ENCODE data around the gene DDX41. TPM values are rescaled to one million over a fixed set of nuclear protein-coding genes. Genes with fewer than 3 reads are reported as not detected.
A peak's percentile ranks its signal among the peaks of the same experiment; 100 is the strongest.

DDX41 gene
- total and polyA plus RNA-seq, 12 donors, result 19.7 to 55.7 (median 30.4) TPM

DNA sequence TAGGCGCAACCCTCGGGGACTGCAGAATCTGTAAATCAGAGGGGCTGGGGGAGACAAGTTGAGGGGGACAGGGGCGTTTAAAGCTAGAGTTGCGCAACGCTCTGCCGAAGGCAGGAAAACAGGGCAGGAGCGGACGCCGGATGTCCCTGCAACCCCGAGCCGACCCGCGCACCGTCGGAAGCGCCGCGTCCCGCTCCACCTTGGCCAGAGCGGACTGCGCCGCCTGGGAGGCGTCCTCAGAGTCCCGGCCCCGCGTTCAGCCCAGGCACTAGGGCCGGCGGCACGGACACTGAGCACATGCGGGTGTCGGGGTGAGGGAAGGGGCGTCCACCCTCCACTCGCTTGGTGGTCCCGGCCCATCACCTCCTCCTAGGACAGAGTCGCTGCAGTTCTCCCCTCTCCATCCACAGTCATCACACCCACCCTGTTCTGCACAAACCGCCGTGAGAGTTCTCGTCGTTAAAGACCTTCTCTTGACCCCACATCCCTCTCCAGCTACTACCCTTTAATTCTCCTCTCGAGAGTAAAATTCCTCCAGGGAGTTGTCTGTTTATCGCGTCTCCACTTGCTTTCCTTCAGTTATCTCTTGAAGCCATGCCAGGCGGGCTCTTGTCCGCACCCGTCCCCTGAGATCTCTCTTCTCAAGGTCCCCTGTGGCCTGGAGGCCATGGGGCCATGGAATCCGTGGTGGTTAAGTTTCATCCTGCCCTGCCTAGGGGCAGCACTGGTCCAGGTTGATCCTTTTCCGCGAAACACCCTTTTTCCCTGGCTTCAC lies 18.6 kb downstream of the DDX41 start:
- DNase-seq (peak in 1 of 2 donors; percentile 67), ATAC-seq (peak in 6 of 8 donors; percentile 2 to 22 (median 11))
- H3K36me3 ChIP-seq, result peaks cover 0 to 17% (median 0%) of the 10 kb centered on the region in 9 donors
- no peaks in the 10 kb centered on the region for H3K27me3 ChIP-seq
- peak overlapping the region; percentile 11 to 98 (median 94) for H3K27ac ChIP-seq
- intact Hi-C loops (cut with DNase I), result loop anchor here in 4 of 10 donors (1.0 to 10.0 kb wide), 4 partner anchors 41 to 186 kb away; partner anchors contain the start of gene MXD3 (in 2 of the 4)
- TF ChIP-seq, protein P1, sequence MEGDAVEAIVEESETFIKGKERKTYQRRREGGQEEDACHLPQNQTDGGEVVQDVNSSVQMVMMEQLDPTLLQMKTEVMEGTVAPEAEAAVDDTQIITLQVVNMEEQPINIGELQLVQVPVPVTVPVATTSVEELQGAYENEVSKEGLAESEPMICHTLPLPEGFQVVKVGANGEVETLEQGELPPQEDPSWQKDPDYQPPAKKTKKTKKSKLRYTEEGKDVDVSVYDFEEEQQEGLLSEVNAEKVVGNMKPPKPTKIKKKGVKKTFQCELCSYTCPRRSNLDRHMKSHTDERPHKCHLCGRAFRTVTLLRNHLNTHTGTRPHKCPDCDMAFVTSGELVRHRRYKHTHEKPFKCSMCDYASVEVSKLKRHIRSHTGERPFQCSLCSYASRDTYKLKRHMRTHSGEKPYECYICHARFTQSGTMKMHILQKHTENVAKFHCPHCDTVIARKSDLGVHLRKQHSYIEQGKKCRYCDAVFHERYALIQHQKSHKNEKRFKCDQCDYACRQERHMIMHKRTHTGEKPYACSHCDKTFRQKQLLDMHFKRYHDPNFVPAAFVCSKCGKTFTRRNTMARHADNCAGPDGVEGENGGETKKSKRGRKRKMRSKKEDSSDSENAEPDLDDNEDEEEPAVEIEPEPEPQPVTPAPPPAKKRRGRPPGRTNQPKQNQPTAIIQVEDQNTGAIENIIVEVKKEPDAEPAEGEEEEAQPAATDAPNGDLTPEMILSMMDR (IDR thresholded peaks at IDR 0.05), result no peak
- H3K4me1 ChIP-seq, result peaks cover 15 to 71% (median 59%) of the 10 kb centered on the region in 9 donors
- H3K9me3 ChIP-seq, result no peaks in the 10 kb centered on the region
- peak overlapping the region in 9 of 10 donors; percentile 77 to 93 (median 91) for H3K4me3 ChIP-seq
- WGBS, 2 donors, result 8 to 10% methylated on average over 48 of the region's 48 CpGs

DNA sequence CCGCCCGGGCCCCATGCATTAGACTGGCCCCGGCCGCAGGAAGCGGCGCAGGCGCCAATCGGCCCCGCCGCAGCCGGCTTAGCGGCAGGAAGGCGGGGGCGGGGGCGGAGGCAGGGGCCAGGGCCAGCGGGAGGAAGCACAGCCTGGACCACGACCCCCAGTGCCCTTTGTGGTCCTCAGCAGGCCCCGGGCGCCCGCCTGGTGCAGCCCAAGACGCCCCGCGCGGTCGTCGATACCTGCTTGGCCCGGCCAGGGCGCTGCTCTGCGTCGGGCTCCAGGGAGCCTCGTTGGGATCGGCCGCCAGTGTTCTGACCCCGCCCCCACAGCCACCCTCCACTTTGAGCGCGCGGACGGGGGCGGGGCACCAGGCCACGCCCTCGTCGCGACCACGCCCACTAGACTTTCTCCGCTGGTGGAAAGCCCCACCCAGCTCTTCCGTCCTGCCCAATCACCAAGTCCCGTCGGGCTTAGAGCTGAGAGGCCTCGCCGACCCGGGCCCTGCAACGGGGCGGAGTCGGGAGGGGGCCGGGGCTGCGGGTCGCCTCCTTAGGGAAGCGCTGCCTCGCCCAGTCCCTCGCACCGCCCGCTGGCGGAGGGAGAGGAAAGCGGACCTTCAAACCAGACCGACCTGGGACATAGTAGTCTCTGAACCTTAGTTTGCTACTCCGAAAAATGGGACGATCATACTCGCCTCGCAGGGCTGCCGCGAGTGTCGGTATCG lies 19.3 kb downstream of the DDX41 start, which contains the start of gene PDLIM7:
TSS of gene PDLIM7 (minus strand) at position 313 of the 721 bp plus-strand sequence. CDS start 1,092 bp downstream, outside the sequence.
- intact Hi-C loops (cut with DNase I), result loop anchor here in 7 of 10 donors (1.0 to 10.0 kb wide), 8 partner anchors 40 to 185 kb away; partner anchors contain the start of genes MXD3 (in 2 of the 7) and GRK6 (in 1 of the 7)
- 0 to 1% methylated on average over 72 to 73 of the region's 73 CpGs for WGBS, 2 donors
- peak; percentile 81 to 90 (median 88) for ATAC-seq

DNA sequence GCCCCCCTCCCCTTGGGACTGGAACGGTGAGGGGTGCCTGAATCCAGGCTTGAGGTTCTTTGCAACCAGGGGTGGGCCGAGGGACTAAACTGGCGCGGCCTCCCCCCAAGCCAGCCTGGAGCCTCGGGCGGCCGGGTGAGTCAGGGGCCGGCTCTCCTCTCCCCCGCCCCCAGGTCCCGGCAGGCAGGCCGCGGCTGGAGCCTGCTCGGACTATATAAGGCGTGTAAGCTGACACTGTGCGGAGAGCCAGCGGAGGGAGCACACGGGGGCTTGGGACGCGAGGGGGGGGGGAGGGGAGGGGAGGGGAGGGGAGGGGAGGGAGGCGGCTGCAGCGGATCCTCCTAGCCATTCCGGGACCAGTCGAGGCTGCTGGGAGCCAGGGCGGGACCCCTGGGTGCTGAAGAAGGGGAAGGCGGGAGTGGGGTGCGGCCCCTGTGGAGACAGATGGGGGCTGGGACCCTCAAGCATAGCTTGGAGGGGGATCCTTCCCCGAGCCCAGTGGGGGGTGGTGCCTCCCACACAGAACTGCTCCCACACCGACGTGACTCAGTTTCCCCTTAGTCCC lies 20.0 kb downstream of the DDX41 start:
- WGBS, 2 donors, result 1 to 3% methylated on average over 13 to 29 of the region's 29 CpGs
- ATAC-seq (peak; percentile 43 to 78 (median 60)), DNase-seq (peak; percentile 75 to 79)
- Histone ChIP-seq H3K36me3 (peaks cover 0 to 31% (median 5%) of the 10 kb centered on the region in 9 donors), H3K27ac (peak overlapping the region; percentile 81 to 98 (median 94)), H3K27me3 (no peaks in the 10 kb centered on the region), H3K9me3 (no peaks in the 10 kb centered on the region), H3K4me1 (peaks cover 15 to 80% (median 64%) of the 10 kb centered on the region in 9 donors), H3K4me3 (peak overlapping the region; percentile 57 to 93 (median 90))
- TF ChIP-seq, protein P1 (IDR thresholded peaks at IDR 0.05), result no peak
- intact Hi-C loops (cut with DNase I), result loop anchor here in 6 of 10 donors (1.0 to 10.0 kb wide), 7 partner anchors 40 to 185 kb away; partner anchors contain the start of genes MXD3 (in 2 of the 6) and GRK6 (in 1 of the 6)

More for the DNA sequence above, 19.3 kb downstream of the DDX41 start, which contains the start of gene PDLIM7:
- peaks cover 15 to 76% (median 63%) of the 10 kb centered on the region in 9 donors for H3K4me1 ChIP-seq
- TF ChIP-seq, protein P1 (IDR thresholded peaks at IDR 0.05), result peak in 3 of 9 donors; percentile 9 to 42 (median 36)
- H3K27me3 ChIP-seq, result no peaks in the 10 kb centered on the region
- peak within 1 kb of the TSS; percentile 81 to 98 (median 94) for H3K27ac ChIP-seq
- peaks cover 0 to 24% (median under 1%) of the 10 kb centered on the region in 9 donors for H3K36me3 ChIP-seq
- H3K4me3 ChIP-seq, result peak within 1 kb of the TSS; percentile 57 to 93 (median 90)
- H3K9me3 ChIP-seq, result no peaks in the 10 kb centered on the region
- peak; percentile 95 to 96 for DNase-seq
